Sigmoid colon (tissue), 4 donors: ENCODE measurements around the gene SPATA17.

Experiments used
- CTCF ChIP-seq, 4 experiments: fragments of 450-650 bp in 3 of 4; fragments of 200-600 bp in 1 of 4; IDR thresholded peaks; one replicate each; pipeline ENCODE4 v1.5.1; 2016 to 2019; ENCODE audit warnings: antibody characterized with exemption in 4 of 4, mild to moderate bottlenecking in 3 of 4, moderate library complexity in 2 of 4
- EP300 ChIP-seq, 4 donors: sonication (generic); formaldehyde crosslinking; IDR thresholded peaks; one replicate each; pipeline ENCODE4 v1.6.1; 2017; ENCODE audit warnings: antibody characterized with exemption in 4 of 4
- POLR2A ChIP-seq, 2 donors: fragments of 450-650 bp; IDR thresholded peaks; one replicate each; pipeline ENCODE4 v1.6.1; 2016; ENCODE audit warnings: antibody characterized with exemption in 2 of 2, mild to moderate bottlenecking in 2 of 2, moderate library complexity in 2 of 2
- POLR2AphosphoS5 ChIP-seq, 4 donors: sonication (generic); formaldehyde crosslinking; IDR thresholded peaks; one replicate each; pipeline ENCODE4 v1.6.1; 2017; ENCODE audit warnings: antibody characterized with exemption in 4 of 4

- TF ChIP-seq POLR2AphosphoS5 (IDR thresholded peaks at IDR 0.05), result no peak
- no peak for TF ChIP-seq CTCF (IDR thresholded peaks at IDR 0.05)
- TF ChIP-seq POLR2A (IDR thresholded peaks at IDR 0.05), result no peak
- TF ChIP-seq EP300 (IDR thresholded peaks at IDR 0.05), result no peak
Measured at GRCh38 chr1:217687511-217687910, 56.4 kb downstream of the SPATA17 start.
